GM19351 (cell line): ENCODE data around the gene KCNE3.
"Not testable (repeated sequence)": the region's sequence is repeated elsewhere in the genome, so short reads cannot be mapped to it uniquely, and the experiment has no call there.

ENCODE experiments used
- ATAC-seq: cut with Tn5 transposase; IDR thresholded peaks from one replicate; pipeline ENCODE4 v1.9.1; 2021; ENCODE audit warnings: mild to moderate bottlenecking, moderate library complexity; ENCODE audit not compliant: unreplicated experiment

KCNE3 gene

GRCh38 chr11:74444173-74444826 is 23.0 kb downstream of the KCNE3 start:
- ATAC-seq, result no peak

DNA sequence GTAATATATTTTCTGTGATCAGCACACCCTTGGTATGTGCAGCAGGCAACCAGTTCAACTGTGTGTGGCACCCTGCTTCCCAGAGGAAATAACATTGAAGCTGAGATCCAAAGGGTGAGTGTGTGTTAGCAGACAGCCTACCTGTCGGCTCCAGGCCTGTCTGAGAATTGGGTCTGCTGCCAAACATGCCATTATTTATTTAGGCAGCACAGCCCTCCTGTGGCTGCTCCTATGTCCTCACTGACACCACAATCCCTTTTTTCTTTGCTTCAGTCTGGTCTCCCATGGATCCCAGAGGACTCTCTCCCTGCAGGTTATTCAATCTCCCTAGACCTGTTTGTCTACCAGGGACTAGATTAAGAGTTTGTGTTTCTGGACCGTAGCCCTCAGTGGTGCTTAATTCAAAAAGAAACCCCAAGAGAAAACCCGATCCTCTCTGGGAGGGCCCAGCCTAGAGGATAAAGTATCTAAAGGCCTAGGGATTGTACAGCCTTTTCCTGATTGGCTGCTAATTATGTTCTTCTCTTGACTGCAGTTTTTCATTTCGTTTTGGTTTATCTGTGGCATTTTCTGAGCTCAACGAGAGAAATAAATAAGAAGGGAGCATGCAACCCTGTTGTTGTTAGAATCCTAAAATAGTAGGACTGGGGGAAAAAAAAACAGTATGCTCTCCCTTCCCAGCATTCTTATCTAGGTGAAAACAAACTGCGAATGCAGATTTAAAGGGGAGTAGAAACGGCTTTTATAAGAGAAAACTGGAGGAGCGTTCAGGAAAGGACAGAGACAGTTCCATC is 24.1 kb downstream of the KCNE3 start:
- ATAC-seq, result no peak

GRCh38 chr11:74442636-74443035 is 24.7 kb downstream of the KCNE3 start:
- ATAC-seq, result no peak

DNA sequence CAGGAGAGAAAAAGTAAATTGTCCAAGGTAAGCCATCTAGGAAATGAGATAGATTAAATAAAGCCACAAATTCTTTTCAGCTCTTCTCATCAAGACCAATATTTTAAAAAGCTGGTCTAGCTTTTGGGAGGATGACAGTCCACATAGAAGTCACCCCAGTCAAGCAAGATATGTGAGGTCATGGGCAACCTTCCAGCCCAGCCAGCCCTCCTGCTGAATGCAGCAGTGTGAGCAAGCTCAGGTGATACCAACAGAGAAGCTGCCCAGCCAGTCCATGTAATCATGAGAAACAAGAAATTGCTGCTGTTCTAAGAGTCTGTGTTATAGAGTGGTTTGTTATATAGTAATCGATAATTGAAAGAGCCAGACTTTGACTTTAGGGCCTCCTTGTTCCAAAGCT is 28.7 kb downstream of the KCNE3 start:
- no peak for ATAC-seq

DNA sequence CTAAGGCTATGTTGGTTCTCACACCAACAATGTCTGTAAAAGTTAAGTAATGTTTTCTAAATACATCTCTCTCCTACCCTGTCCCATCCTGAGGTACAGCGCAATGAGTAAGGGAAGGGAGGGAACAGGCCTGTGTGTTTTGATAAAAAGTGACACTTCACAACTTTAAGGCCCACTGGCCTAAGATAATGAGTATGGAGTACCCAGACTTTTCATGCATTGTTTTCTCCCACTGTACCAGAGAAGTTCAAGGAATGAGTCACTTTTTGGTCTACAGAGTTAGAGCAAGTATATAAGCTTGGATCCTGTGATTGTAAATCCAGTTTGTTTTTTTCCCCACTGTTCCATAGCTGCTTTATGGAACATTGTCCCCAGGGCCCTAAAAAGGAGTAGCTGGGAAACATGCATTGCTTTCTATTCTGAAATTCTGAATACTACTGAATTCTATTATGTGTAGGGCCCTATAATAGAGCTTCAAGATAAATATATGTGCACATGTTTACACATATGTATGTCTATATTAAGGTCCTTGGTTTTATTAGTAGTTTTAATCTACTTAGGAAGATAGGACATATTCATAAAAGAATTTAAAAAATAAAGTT is 29.8 kb downstream of the KCNE3 start:
- ATAC-seq, result no peak

DNA sequence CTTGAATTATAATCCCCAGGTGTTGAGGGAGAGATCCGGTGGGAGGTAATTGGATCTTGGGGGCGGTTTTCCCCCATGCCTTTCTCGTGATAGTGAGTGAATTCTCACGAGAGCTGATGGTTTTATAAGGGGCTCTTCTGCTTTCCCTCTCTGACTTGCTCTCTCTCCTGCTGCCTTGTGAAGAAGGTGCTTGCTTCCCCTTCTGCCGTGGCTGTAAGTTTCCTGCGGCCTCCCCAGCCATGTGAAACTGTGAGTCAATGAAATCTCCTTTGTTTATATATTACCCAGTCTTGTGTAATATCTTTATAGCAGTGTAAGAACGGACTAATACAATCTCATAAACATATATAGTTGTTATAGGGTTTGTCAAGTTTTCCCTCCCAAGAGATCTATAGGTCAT is 32.8 kb downstream of the KCNE3 start:
- ATAC-seq, result no peak

GRCh38 chr11:74429205-74429604 is 38.1 kb downstream of the KCNE3 start:
- ATAC-seq, result no peak

DNA sequence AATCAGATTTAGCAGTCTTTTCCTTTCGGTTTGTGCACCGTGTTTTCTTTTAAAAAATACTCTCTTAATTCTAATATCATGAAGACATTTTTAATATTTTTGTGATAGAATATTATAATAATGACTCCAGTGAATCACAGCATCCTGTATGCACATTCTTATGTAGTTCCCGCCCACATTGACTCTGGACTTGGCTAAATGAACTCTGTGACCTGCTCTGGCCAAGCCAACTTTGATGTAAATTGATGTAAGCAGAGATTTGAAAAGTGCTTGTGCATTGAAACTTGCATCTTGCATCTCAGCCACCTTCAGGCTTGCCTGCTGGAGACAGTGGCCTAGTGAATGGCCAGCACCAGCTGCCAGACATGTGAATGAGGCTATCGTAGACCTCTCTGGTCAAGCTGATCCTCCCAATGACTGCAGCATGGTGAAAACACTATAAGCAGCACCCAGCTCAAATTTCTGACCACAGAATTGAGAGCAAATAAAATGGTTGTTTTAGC is 39.9 kb downstream of the KCNE3 start:
- no peak for ATAC-seq

DNA sequence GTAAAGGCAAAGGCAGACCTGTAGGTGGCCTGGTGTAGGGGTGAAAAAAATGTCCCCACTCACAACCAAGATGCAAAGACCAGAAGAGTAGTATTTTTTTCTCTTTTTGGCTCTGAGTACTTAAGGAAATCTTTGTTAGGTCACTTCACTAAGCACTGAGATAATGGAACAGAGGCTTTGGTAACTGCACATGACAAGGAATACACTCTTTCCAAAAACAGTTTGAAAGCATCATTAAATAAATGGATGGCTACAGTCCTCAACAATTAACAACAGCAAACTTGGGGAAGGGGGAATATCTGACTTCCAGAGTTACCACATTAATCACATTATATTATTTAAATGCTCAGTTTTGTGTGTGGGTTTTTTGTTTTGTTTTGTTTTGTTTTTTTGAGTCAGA is 42.2 kb downstream of the KCNE3 start:
- no peak for ATAC-seq

GRCh38 chr11:74418509-74418895 is 48.8 kb downstream of the KCNE3 start:
- ATAC-seq, result no peak

GRCh38 chr11:74417860-74418508 is 49.4 kb downstream of the KCNE3 start:
- ATAC-seq, result no peak

DNA sequence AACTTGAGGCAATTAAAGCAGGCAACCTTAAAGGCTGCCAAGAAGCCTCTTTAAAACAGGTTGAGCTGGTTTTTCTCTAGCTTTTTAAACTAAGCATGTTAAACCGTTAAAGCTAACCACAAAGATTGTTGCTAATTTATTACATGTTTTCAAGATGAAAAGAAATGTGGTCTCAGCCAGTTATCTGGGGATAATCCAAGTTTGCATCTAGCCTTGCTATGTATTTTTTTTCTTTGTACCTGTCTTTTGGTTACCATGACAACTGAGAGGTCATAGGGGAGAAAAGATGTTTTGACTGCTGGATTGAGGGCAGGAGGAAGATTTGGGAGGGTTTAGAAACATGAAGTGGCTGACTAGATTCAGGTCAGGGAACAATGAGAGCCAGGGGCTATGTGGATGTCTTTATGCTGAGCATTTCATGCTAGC is 50.0 kb downstream of the KCNE3 start:
- no peak for ATAC-seq

DNA sequence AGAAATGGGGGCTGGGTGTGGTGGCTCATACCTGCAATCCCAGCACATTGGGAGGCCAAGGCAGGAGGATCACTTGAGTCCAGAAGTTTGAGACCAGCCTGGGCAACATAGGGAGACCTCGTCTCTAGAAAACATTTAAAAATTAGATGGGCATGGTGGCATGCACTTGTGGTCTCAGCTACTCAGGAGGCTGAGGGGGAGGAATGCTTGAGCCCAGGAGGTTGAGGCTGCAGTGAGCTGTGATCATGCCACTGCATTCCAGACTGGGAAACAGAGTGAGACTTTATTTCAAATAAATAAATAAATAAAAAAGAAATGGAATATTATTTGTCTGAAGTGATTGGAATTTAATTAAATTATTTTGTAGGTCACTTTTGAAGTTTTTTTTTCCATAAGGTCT is 50.4 kb downstream of the KCNE3 start:
- ATAC-seq, result not testable (repeated sequence)

DNA sequence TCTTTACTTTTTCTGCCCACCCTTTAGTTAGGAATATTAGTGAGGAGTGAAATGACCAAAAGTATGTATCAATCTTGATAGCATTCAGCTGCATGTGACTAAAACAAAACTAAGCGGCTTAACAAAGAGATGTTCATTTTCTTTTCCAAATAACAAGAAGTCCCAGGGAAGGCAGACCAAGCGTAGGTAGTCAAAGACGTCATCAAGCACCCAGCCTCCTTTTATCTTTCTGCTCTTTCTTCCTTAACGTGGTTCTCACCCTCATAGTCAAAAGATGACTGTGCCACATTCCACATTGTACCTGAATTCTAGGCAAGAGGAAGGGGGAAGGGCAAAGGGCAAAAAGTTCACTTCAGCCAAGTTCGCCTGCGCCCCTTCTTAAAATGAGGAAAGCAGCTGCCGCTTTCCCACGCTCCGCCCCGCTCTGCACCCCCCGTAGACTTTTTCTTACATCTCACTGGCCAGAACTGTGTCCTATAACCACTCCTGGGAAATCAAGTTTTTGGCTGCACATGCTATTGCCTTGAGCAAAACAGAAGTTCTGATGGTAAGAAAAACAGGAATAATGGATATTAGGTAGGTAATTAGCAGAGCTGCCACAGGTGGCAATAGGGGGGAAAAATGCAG is 54.5 kb downstream of the KCNE3 start:
- ATAC-seq, result no peak

- ATAC-seq, result no peak
These were observed 55.0 kb downstream of the KCNE3 start for GRCh38 chr11:74412321-74412720.

GRCh38 chr11:74409633-74410032 is 57.7 kb downstream of the KCNE3 start:
- ATAC-seq, result no peak
